ENCODE data around the gene KANK4.
"Not testable (repeated sequence)": the region's sequence is repeated elsewhere in the genome, so short reads cannot be mapped to it uniquely, and the experiment has no call there.

Gene KANK4

GRCh38 chr1:62244380-62244779, 74.9 kb downstream of the KANK4 start:
- peak in 1 of 10 donors; percentile 6 for DNase-seq
- intact Hi-C loops (cut with DNase I), result not testable (repeated sequence)

- intact Hi-C loops (cut with DNase I), result no loop called here
- peak in 2 of 10 donors; percentile 39 to 58 for DNase-seq
These were observed 77.7 kb downstream of the KANK4 start for GRCh38 chr1:62241371-62242131.

GRCh38 chr1:62240651-62241370, 78.4 kb downstream of the KANK4 start:
- intact Hi-C loops (cut with DNase I), result no loop called here

GRCh38 chr1:62239652-62240403, 79.4 kb downstream of the KANK4 start:
- intact Hi-C loops (cut with DNase I), result not testable (repeated sequence)
- DNase-seq, result peak in 1 of 10 donors; percentile 4

More at GRCh38 chr1:62240651-62241370, 78.4 kb downstream of the KANK4 start:
- DNase-seq, result peak in 2 of 10 donors; percentile 25 to 35

- intact Hi-C loops (cut with DNase I), result no loop called here
- peak in 2 of 10 donors; percentile 38 to 66 for DNase-seq
These were observed 80.7 kb downstream of the KANK4 start for GRCh38 chr1:62238507-62238906.

- DNase-seq, result peak in 2 of 10 donors; percentile 6 to 10
These were observed 81.3 kb downstream of the KANK4 start for GRCh38 chr1:62237950-62238374.

GRCh38 chr1:62237361-62237760, 81.9 kb downstream of the KANK4 start:
- peak in 1 of 10 donors; percentile 2 for DNase-seq
- intact Hi-C loops (cut with DNase I), result no loop called here

More at GRCh38 chr1:62237950-62238374, 81.3 kb downstream of the KANK4 start:
- intact Hi-C loops (cut with DNase I), result no loop called here

GRCh38 chr1:62235576-62235975, 83.7 kb downstream of the KANK4 start:
- no peak for DNase-seq
- intact Hi-C loops (cut with DNase I), result no loop called here

- intact Hi-C loops (cut with DNase I), result no loop called here
- DNase-seq, result peak in 2 of 10 donors; percentile 9 to 26
These were observed 84.5 kb downstream of the KANK4 start for GRCh38 chr1:62234688-62235087.

GRCh38 chr1:62233926-62234450, 85.2 kb downstream of the KANK4 start:
- DNase-seq, result peak in 1 of 10 donors; percentile 66
- intact Hi-C loops (cut with DNase I), result no loop called here

GRCh38 chr1:62232871-62233278, 86.4 kb downstream of the KANK4 start:
- DNase-seq, result peak in 2 of 10 donors; percentile 14 to 67
- intact Hi-C loops (cut with DNase I), result no loop called here

- peak in 2 of 10 donors; percentile 5 to 46 for DNase-seq
- intact Hi-C loops (cut with DNase I), result no loop called here
These were observed 88.5 kb downstream of the KANK4 start for GRCh38 chr1:62230718-62231117.

- peak in 1 of 10 donors; percentile 18 for DNase-seq
- intact Hi-C loops (cut with DNase I), result no loop called here
These were observed 89.3 kb downstream of the KANK4 start for GRCh38 chr1:62229932-62230331.

- intact Hi-C loops (cut with DNase I), result no loop called here
- DNase-seq, result peak in 2 of 10 donors; percentile 11 to 43
These were observed 89.8 kb downstream of the KANK4 start for GRCh38 chr1:62229468-62229867.

- DNase-seq, result peak in 2 of 10 donors; percentile 33 to 56
- intact Hi-C loops (cut with DNase I), result no loop called here
These were observed 90.4 kb downstream of the KANK4 start for GRCh38 chr1:62228883-62229187.

- intact Hi-C loops (cut with DNase I), result no loop called here
- DNase-seq, result peak in 2 of 10 donors; percentile 52 to 61
These were observed 90.9 kb downstream of the KANK4 start for GRCh38 chr1:62228136-62228882.

- intact Hi-C loops (cut with DNase I), result no loop called here
- DNase-seq, result peak in 2 of 10 donors; percentile 32 to 48
These were observed 91.7 kb downstream of the KANK4 start for GRCh38 chr1:62227496-62227895.

- intact Hi-C loops (cut with DNase I), result no loop called here
- peak in 1 of 10 donors; percentile 2 for DNase-seq
These were observed 95.1 kb downstream of the KANK4 start for GRCh38 chr1:62224182-62224581.

- DNase-seq, result peak in 1 of 10 donors; percentile 55
- intact Hi-C loops (cut with DNase I), result no loop called here
These were observed 96.9 kb downstream of the KANK4 start for GRCh38 chr1:62222321-62222720.

- DNase-seq, result peak in 1 of 10 donors; percentile 1
- intact Hi-C loops (cut with DNase I), result no loop called here
These were observed 98.1 kb downstream of the KANK4 start for GRCh38 chr1:62221171-62221570.

All from posterior cingulate gyrus (tissue), 11 donors.